Measurements from ENCODE around the gene SWSAP1.

DNA sequence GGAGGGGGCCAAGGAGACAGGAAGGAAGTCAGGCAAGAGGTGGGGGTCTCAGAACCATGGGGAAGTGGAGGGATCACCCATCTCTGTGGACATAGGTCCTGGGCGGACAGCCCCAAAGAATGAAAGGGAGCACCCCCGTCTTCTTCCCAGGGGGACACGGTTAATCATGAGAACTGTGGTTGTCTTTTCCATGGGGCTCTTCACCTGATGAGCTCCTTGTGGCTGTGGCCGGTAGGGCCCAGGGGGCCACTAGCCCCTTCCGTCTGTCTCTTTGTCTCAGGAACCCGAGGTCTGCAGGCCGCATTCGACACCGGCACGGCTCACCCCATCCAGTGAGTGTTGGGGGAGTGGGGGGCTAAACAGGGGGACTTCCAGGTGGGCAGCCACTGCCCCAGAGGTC, 10.6 kb upstream of the SWSAP1 start:
- TF ChIP-seq, protein P1, sequence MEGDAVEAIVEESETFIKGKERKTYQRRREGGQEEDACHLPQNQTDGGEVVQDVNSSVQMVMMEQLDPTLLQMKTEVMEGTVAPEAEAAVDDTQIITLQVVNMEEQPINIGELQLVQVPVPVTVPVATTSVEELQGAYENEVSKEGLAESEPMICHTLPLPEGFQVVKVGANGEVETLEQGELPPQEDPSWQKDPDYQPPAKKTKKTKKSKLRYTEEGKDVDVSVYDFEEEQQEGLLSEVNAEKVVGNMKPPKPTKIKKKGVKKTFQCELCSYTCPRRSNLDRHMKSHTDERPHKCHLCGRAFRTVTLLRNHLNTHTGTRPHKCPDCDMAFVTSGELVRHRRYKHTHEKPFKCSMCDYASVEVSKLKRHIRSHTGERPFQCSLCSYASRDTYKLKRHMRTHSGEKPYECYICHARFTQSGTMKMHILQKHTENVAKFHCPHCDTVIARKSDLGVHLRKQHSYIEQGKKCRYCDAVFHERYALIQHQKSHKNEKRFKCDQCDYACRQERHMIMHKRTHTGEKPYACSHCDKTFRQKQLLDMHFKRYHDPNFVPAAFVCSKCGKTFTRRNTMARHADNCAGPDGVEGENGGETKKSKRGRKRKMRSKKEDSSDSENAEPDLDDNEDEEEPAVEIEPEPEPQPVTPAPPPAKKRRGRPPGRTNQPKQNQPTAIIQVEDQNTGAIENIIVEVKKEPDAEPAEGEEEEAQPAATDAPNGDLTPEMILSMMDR (conservative IDR thresholded peaks at IDR 0.05): no peak
- no peak for TF ChIP-seq EZH2 (IDR thresholded peaks at IDR 0.05; ENCODE audit: low read depth)
